NCI-H524 (cell line): ENCODE data around the gene ANKS6.

Source experiments
- DNase-seq, 2 experiments: peaks; one replicate each; lab custom pipeline; 2025; lab: John Stamatoyannopoulos, UW

The ANKS6 gene

GRCh38 chr9:98702835-98703380 lies 93.4 kb downstream of the ANKS6 start:
- DNase-seq, result peak; percentile 28 to 68

GRCh38 chr9:98702340-98702739 lies 94.0 kb downstream of the ANKS6 start:
- DNase-seq, result no peak

- no peak for DNase-seq
Observed at GRCh38 chr9:98701576-98701975, 94.8 kb downstream of the ANKS6 start.

- DNase-seq, result no peak
Observed at GRCh38 chr9:98700801-98701200, 95.6 kb downstream of the ANKS6 start.

GRCh38 chr9:98698856-98699255 lies 97.5 kb downstream of the ANKS6 start:
- DNase-seq, result no peak

- DNase-seq, result no peak
Observed at GRCh38 chr9:98694943-98695342, 101.4 kb downstream of the ANKS6 start.

- no peak for DNase-seq
Observed at GRCh38 chr9:98692392-98692791, 104.0 kb downstream of the ANKS6 start.

- DNase-seq, result no peak
Observed at GRCh38 chr9:98691890-98692289, 104.5 kb downstream of the ANKS6 start.

- no peak for DNase-seq
Observed at GRCh38 chr9:98690686-98691085, 105.7 kb downstream of the ANKS6 start.

GRCh38 chr9:98688710-98689495 lies 107.5 kb downstream of the ANKS6 start:
- DNase-seq, result no peak

GRCh38 chr9:98687911-98688310 lies 108.4 kb downstream of the ANKS6 start:
- no peak for DNase-seq

GRCh38 chr9:98686961-98687855 lies 109.1 kb downstream of the ANKS6 start:
- no peak for DNase-seq

GRCh38 chr9:98684816-98685215 lies 111.5 kb downstream of the ANKS6 start:
- peak; percentile 59 to 85 for DNase-seq
